Measurements from ENCODE around the gene CCRL2. TPM values are rescaled to one million over a fixed set of nuclear protein-coding genes. Genes with fewer than 3 reads are reported as not detected.

CCRL2 gene
- total and polyA plus RNA-seq, 2 of the 8 experiments (the other 6 are each of a cell fraction or from before 2014, with no cell fraction given) = not detected

DNA sequence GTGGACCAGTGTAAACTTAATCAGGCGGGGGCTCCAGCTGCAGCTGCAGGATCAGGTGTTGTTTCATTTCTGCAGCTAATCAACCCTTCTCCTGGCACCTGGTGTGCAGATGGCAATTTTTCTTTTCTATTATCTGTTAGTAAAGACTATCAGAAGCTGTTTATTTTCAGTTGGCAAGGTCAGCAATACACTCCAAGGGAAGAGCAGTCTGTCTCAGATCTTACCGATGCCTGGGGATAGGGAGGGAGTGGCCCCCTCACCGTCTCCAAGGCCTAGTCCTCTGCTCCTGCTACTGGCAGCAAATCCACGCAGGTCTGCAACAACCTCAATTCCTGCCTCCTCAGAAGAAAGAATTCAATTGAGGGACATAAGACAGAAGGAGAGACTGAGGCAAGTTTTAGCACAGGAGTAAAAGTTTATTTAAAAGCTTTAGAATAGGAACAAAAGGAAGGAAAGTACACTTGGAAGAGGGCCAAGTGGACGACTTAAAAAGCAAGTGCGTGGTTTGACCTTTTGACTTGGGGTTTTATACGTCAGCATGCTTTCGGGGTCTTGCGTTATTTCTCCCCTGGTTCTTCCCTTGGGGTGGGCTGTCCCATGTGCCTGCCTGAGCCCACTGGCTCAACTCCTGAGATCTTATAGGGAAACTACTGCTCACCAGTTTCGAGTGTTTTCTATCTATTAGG, 9.2 kb downstream of the CCRL2 start (continued):
- TF ChIP-seq, protein P1, sequence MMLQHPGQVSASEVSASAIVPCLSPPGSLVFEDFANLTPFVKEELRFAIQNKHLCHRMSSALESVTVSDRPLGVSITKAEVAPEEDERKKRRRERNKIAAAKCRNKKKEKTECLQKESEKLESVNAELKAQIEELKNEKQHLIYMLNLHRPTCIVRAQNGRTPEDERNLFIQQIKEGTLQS (IDR thresholded peaks at IDR 0.05; ENCODE audit: insufficient read depth, low read depth, low read length) = no peak
- TF ChIP-seq, protein P2, sequence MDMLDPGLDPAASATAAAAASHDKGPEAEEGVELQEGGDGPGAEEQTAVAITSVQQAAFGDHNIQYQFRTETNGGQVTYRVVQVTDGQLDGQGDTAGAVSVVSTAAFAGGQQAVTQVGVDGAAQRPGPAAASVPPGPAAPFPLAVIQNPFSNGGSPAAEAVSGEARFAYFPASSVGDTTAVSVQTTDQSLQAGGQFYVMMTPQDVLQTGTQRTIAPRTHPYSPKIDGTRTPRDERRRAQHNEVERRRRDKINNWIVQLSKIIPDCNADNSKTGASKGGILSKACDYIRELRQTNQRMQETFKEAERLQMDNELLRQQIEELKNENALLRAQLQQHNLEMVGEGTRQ (IDR thresholded peaks at IDR 0.05; ENCODE audit: low read length) = no peak
- no peak for TF ChIP-seq TCF12 (IDR thresholded peaks at IDR 0.05; ENCODE audit: low read depth, low read length)
- no peak for TF ChIP-seq HDAC2 (IDR thresholded peaks at IDR 0.05; ENCODE audit: borderline replicate concordance in 1 of 2, low read depth in 2 of 2, low read length in 2 of 2)
- TF ChIP-seq SIRT6 (IDR thresholded peaks at IDR 0.05; ENCODE audit: low read length) = no peak
- no peak for TF ChIP-seq CREB1 (IDR thresholded peaks at IDR 0.05)

Measured in H1 (cell line).